ENCODE data around the gene DDX31.
"Not testable (repeated sequence)": the region's sequence is repeated elsewhere in the genome, so short reads cannot be mapped to it uniquely, and the experiment has no call there.

The DDX31 gene

DNA sequence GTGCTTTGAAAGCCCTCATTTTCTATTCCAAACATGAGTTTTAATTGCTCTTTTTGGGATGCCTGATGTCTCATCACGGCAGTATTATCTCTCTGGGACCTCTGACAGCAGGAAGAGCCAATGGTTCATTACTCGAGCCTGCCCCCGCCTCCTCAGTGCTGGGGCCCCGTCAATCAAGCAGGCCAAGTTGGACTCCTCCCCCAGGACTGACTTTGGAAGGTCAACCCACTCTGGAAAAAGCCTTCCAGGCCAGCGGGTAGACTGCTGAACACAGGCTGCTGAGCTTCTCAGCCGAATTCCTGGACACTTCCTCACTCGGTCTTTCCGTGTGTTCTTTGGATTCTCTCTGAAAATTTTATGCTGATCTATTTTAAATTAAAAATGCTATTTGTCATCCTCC, 96.9 kb downstream of the DDX31 start:
- Histone ChIP-seq H3K4ac (ENCODE audit: low read length) (no peak overlapping the region), H3K4me1 (ENCODE audit: control insufficient read depth in 2 of 2, insufficient read depth in 1 of 2, low read depth in 1 of 2, low read length in 2 of 2) (peaks cover 0 to 2% of the 10 kb centered on the region in 2 donors), H3K9me3 (replicated peaks in 1 of 2; ENCODE audit: control insufficient read depth in 2 of 2, insufficient read depth in 1 of 2, low read depth in 1 of 2, low read length in 2 of 2) (no peaks in the 10 kb centered on the region), H3K4me2 (ENCODE audit: insufficient read depth, low read length, poor library complexity, severe bottlenecking) (no peak overlapping the region), H2BK120ac (ENCODE audit: low read depth, low read length) (no peak overlapping the region), H4K91ac (ENCODE audit: low read depth, low read length, poor library complexity) (no peak overlapping the region), H3K79me1 (ENCODE audit: low read depth, low read length) (no peaks in the 10 kb centered on the region), H3K36me3 (replicated peaks in 1 of 2; ENCODE audit: control insufficient read depth in 2 of 2, insufficient read depth in 2 of 2, low read length in 2 of 2) (no peaks in the 10 kb centered on the region), H3K4me3 (ENCODE audit: low read length in 2 of 2) (no peak overlapping the region), H2BK12ac (ENCODE audit: low read length) (no peak overlapping the region), H3K27me3 (ENCODE audit: control insufficient read depth in 3 of 3, insufficient read depth in 3 of 3, low read depth in 1 of 3, low read length in 3 of 3) (peaks cover 0 to 56% (median 27%) of the 10 kb centered on the region in 3 experiments), H3K27ac (replicated peaks; ENCODE audit: low read length) (no peak overlapping the region), H2BK15ac (ENCODE audit: low read length) (no peak overlapping the region), H2AK5ac (ENCODE audit: low read depth, low read length) (no peak overlapping the region), H3K14ac (ENCODE audit: low read length) (no peak overlapping the region), H3K23ac (ENCODE audit: low read depth, low read length, poor library complexity) (no peak overlapping the region), H4K8ac (ENCODE audit: low read depth, low read length) (no peak overlapping the region), H2BK5ac (ENCODE audit: low read length) (no peak overlapping the region), H2AFZ (ENCODE audit: low read length) (no peak overlapping the region), H3K9ac (ENCODE audit: low read depth, low read length, poor library complexity) (no peak overlapping the region), H3K18ac (ENCODE audit: low read length) (no peak overlapping the region)
- no CpG with 5 or more reads among the region's 8 CpGs for WGBS, 2 donors (ENCODE audit: extremely low coverage in 2 of 2, insufficient read length in 2 of 2, insufficient replicate concordance in 1 of 2)
- no peak for DNase-seq (ENCODE audit: low spot score)

DNA sequence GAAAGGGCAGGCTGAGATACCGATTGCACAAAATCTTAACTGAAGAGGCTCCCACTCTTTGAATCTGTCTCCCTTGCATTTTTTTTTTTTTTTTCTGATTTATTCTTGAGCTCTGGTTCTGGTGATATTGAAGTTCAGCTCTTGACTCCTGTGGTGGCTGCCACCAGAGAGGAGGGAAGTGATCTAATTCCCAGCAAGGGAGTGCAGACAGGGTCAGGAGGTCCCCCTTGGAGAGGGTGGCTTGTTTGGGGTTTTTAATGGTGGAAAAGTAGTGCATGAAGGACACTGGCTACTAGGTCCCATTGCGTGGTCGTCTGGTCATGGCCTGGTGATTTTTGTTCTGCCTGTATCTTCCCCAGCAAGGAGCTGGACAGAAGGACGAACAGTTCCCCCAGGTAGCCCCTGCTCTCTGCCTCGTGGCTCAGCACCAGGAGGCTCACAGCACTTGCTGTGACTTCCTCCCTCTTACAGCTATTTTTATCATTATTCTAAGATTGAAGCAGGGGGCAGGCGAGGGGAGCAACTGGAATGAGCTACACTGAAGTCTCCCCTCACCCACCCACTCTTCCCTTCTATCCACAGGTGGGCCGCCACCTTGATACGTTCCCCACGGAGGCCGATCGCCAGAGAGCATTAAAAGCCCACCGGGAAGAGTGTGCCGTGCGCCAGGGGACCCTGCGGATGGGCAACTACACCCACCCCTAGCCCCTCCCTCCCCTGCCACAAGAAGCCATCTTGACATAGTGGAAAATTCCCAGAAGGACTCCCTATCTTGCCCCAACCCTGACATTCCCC, 97.8 kb downstream of the DDX31 start:
- no peak for DNase-seq (ENCODE audit: low spot score)
- Histone ChIP-seq H3K18ac (ENCODE audit: low read length) (no peak overlapping the region), H3K9ac (ENCODE audit: low read depth, low read length, poor library complexity) (no peak overlapping the region), H2AFZ (ENCODE audit: low read length) (no peak overlapping the region), H3K79me1 (ENCODE audit: low read depth, low read length) (no peaks in the 10 kb centered on the region), H3K23ac (ENCODE audit: low read depth, low read length, poor library complexity) (no peak overlapping the region), H4K91ac (ENCODE audit: low read depth, low read length, poor library complexity) (no peak overlapping the region), H3K36me3 (replicated peaks in 1 of 2; ENCODE audit: control insufficient read depth in 2 of 2, insufficient read depth in 2 of 2, low read length in 2 of 2) (no peaks in the 10 kb centered on the region), H3K27ac (replicated peaks; ENCODE audit: low read length) (no peak overlapping the region), H3K4me3 (ENCODE audit: low read length in 2 of 2) (no peak overlapping the region), H2BK5ac (ENCODE audit: low read length) (no peak overlapping the region), H3K14ac (ENCODE audit: low read length) (no peak overlapping the region), H2AK5ac (ENCODE audit: low read depth, low read length) (no peak overlapping the region), H2BK12ac (ENCODE audit: low read length) (no peak overlapping the region), H3K9me3 (replicated peaks in 1 of 2; ENCODE audit: control insufficient read depth in 2 of 2, insufficient read depth in 1 of 2, low read depth in 1 of 2, low read length in 2 of 2) (no peaks in the 10 kb centered on the region), H3K4ac (ENCODE audit: low read length) (no peak overlapping the region), H3K4me1 (ENCODE audit: control insufficient read depth in 2 of 2, insufficient read depth in 1 of 2, low read depth in 1 of 2, low read length in 2 of 2) (peaks cover 0 to 2% of the 10 kb centered on the region in 2 donors), H2BK15ac (ENCODE audit: low read length) (no peak overlapping the region), H4K8ac (ENCODE audit: low read depth, low read length) (no peak overlapping the region), H2BK120ac (ENCODE audit: low read depth, low read length) (no peak overlapping the region), H3K4me2 (ENCODE audit: insufficient read depth, low read length, poor library complexity, severe bottlenecking) (no peak overlapping the region), H3K27me3 (ENCODE audit: control insufficient read depth in 3 of 3, insufficient read depth in 3 of 3, low read depth in 1 of 3, low read length in 3 of 3) (peaks cover 0 to 55% (median 18%) of the 10 kb centered on the region in 3 experiments)
- no CpG with 5 or more reads among the region's 15 CpGs for WGBS, 2 donors (ENCODE audit: extremely low coverage in 2 of 2, insufficient read length in 2 of 2, insufficient replicate concordance in 1 of 2)

DNA sequence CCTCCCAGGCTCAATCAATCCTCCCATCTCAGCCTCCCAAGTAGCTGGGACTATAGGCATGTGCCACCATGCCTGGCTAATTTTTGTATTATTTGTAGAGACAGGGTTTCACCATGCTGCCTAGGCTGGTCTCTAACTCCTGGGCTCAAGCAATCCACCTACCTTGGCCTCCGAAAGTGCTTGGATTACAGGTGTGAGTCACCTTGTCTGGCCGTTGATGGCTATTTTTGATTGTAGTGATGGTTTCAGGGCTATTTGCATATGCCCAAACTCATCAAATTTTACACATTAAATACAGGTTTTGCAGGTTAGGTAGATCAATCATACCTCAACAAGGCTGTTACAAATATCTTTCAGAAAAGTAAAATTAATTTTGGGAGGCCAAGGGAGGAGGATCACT, 101.0 kb downstream of the DDX31 start:
- not testable (repeated sequence) for DNase-seq (ENCODE audit: low spot score); H3K9ac ChIP-seq (ENCODE audit: low read depth, low read length, poor library complexity); H2BK120ac ChIP-seq (ENCODE audit: low read depth, low read length); H3K9me3 ChIP-seq (replicated peaks in 1 of 2; ENCODE audit: control insufficient read depth in 2 of 2, insufficient read depth in 1 of 2, low read depth in 1 of 2, low read length in 2 of 2); H3K27ac ChIP-seq (replicated peaks; ENCODE audit: low read length); H3K4me1 ChIP-seq (ENCODE audit: control insufficient read depth in 2 of 2, insufficient read depth in 1 of 2, low read depth in 1 of 2, low read length in 2 of 2); H3K4me2 ChIP-seq (ENCODE audit: insufficient read depth, low read length, poor library complexity, severe bottlenecking); H3K4ac ChIP-seq (ENCODE audit: low read length); H2BK12ac ChIP-seq (ENCODE audit: low read length); H2BK5ac ChIP-seq (ENCODE audit: low read length); H3K4me3 ChIP-seq (ENCODE audit: low read length in 2 of 2); H3K23ac ChIP-seq (ENCODE audit: low read depth, low read length, poor library complexity); H3K18ac ChIP-seq (ENCODE audit: low read length); H2AFZ ChIP-seq (ENCODE audit: low read length); H3K36me3 ChIP-seq (replicated peaks in 1 of 2; ENCODE audit: control insufficient read depth in 2 of 2, insufficient read depth in 2 of 2, low read length in 2 of 2); H2BK15ac ChIP-seq (ENCODE audit: low read length); H3K14ac ChIP-seq (ENCODE audit: low read length); H3K79me1 ChIP-seq (ENCODE audit: low read depth, low read length); H2AK5ac ChIP-seq (ENCODE audit: low read depth, low read length); H4K8ac ChIP-seq (ENCODE audit: low read depth, low read length); H4K91ac ChIP-seq (ENCODE audit: low read depth, low read length, poor library complexity)
- H3K27me3 ChIP-seq (ENCODE audit: control insufficient read depth in 3 of 3, insufficient read depth in 3 of 3, low read depth in 1 of 3, low read length in 3 of 3) = peaks cover 0 to 60% (median 0%) of the 10 kb centered on the region in 3 experiments
- WGBS, 2 donors (ENCODE audit: extremely low coverage in 2 of 2, insufficient read length in 2 of 2, insufficient replicate concordance in 1 of 2) = no CpG with 5 or more reads among the region's 2 CpGs

DNA sequence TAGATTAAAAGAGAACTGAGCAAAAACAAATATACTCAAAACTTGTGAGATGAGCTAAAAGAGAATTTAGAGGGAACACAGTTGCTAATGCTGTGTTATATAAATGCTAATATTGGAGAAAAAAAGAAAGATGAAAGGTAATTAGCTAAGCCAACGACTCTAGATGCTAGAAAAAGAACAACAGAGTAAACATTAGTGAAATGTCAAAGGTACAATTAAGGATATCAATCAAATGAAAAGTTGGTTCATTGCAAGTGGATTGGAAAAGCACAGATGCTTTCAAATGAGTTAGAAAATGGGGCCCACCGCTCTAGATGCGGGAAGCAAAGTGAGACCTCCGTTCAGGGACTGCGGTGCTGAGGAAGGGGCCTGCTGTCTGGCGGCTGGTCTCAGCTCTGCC, 105.3 kb downstream of the DDX31 start:
- Histone ChIP-seq H3K23ac (ENCODE audit: low read depth, low read length, poor library complexity) (no peak overlapping the region), H2BK12ac (ENCODE audit: low read length) (no peak overlapping the region), H3K4ac (ENCODE audit: low read length) (no peak overlapping the region), H2AFZ (ENCODE audit: low read length) (no peak overlapping the region), H3K27ac (replicated peaks; ENCODE audit: low read length) (no peak overlapping the region), H2BK120ac (ENCODE audit: low read depth, low read length) (no peak overlapping the region), H3K4me2 (ENCODE audit: insufficient read depth, low read length, poor library complexity, severe bottlenecking) (no peak overlapping the region), H2AK5ac (ENCODE audit: low read depth, low read length) (no peak overlapping the region), H3K14ac (ENCODE audit: low read length) (no peak overlapping the region), H3K18ac (ENCODE audit: low read length) (no peak overlapping the region), H3K79me1 (ENCODE audit: low read depth, low read length) (no peaks in the 10 kb centered on the region), H4K91ac (ENCODE audit: low read depth, low read length, poor library complexity) (no peak overlapping the region), H3K9ac (ENCODE audit: low read depth, low read length, poor library complexity) (no peak overlapping the region), H3K27me3 (ENCODE audit: control insufficient read depth in 3 of 3, insufficient read depth in 3 of 3, low read depth in 1 of 3, low read length in 3 of 3) (peaks cover 0 to 77% (median 0%) of the 10 kb centered on the region in 3 experiments), H2BK15ac (ENCODE audit: low read length) (no peak overlapping the region), H3K9me3 (replicated peaks in 1 of 2; ENCODE audit: control insufficient read depth in 2 of 2, insufficient read depth in 1 of 2, low read depth in 1 of 2, low read length in 2 of 2) (peaks cover 0 to 2% of the 10 kb centered on the region in 2 donors), H3K36me3 (replicated peaks in 1 of 2; ENCODE audit: control insufficient read depth in 2 of 2, insufficient read depth in 2 of 2, low read length in 2 of 2) (no peaks in the 10 kb centered on the region), H4K8ac (ENCODE audit: low read depth, low read length) (no peak overlapping the region), H3K4me3 (ENCODE audit: low read length in 2 of 2) (no peak overlapping the region), H3K4me1 (ENCODE audit: control insufficient read depth in 2 of 2, insufficient read depth in 1 of 2, low read depth in 1 of 2, low read length in 2 of 2) (peaks cover 13 to 18% of the 10 kb centered on the region in 2 donors), H2BK5ac (ENCODE audit: low read length) (no peak overlapping the region)
- WGBS, 2 donors (ENCODE audit: extremely low coverage in 2 of 2, insufficient read length in 2 of 2, insufficient replicate concordance in 1 of 2) = no CpG with 5 or more reads among the region's 6 CpGs
- no peak for DNase-seq (ENCODE audit: low spot score)
